ENCODE data around the gene HIF1A. TPM values are rescaled to one million over a fixed set of nuclear protein-coding genes. Genes with fewer than 3 reads are reported as not detected.

The HIF1A gene
- total and polyA plus RNA-seq, 2 donors (not counting 3 experiments of a cell fraction or from before 2014, with no cell fraction given), result 58.3 to 179 TPM

DNA sequence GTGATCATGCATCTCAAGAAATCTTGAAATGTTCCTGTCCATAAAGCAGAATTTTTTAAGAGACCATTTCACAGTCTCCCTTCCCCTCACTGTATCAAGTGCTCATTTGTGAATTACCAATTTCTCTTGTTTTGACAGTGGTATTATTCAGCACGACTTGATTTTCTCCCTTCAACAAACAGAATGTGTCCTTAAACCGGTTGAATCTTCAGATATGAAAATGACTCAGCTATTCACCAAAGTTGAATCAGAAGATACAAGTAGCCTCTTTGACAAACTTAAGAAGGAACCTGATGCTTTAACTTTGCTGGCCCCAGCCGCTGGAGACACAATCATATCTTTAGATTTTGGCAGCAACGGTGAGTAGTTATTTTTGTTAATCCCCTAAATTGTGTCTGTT, 41.4 kb downstream of the HIF1A start:
- intact Hi-C loops (cut with micrococcal nuclease), result no loop called here
- no peak for TF ChIP-seq MYC (IDR thresholded peaks at IDR 0.05; ENCODE audit: low read depth, low read length)
- no peak for TF ChIP-seq GATA2 (IDR thresholded peaks at IDR 0.05; ENCODE audit: insufficient read depth, insufficient read length, low read depth, low read length)
- TF ChIP-seq JUN (IDR thresholded peaks at IDR 0.05; ENCODE audit: borderline replicate concordance, insufficient read depth, insufficient read length, low read depth), result no peak
- TF ChIP-seq, protein P1, sequence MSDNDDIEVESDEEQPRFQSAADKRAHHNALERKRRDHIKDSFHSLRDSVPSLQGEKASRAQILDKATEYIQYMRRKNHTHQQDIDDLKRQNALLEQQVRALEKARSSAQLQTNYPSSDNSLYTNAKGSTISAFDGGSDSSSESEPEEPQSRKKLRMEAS (IDR thresholded peaks at IDR 0.05; ENCODE audit: insufficient read depth, insufficient read length), result no peak
- no peak for TF ChIP-seq POLR2AphosphoS5 (IDR thresholded peaks at IDR 0.05; ENCODE audit: insufficient read depth, low read depth, low read length)
- TF ChIP-seq FOS (IDR thresholded peaks at IDR 0.05; ENCODE audit: borderline replicate concordance, insufficient read depth, low read length), result no peak
- no peak for TF ChIP-seq POLR2A (IDR thresholded peaks at IDR 0.05; ENCODE audit: low read depth, low read length)
- no peak for TF ChIP-seq EZH2 (IDR thresholded peaks at IDR 0.05; ENCODE audit: borderline replicate concordance, low read depth, low read length, severe bottlenecking)
- TF ChIP-seq CTCF (IDR thresholded peaks at IDR 0.05; ENCODE audit: extremely low read depth in 1 of 2, insufficient read depth in 1 of 2, low read depth in 1 of 2, low read length in 2 of 2), result no peak
- H3K4me1 ChIP-seq (ENCODE audit: control insufficient read depth, extremely low read depth, insufficient read depth, low read length), result no peaks in the 10 kb centered on the region
- ChIA-PET POLR2A (no interaction called here), CTCF (interaction anchor here (1.4 kb wide), 1 partner anchor 101 kb away, joined by 4 read pairs; no protein-coding TSS in a partner anchor)
- FAIRE-seq, result no peak
- dilution Hi-C loops (cut with MboI; ENCODE audit: extremely low pct_ligation_motif_present, low sequenced_read_pairs), result loop anchor here (25.0 kb wide), 1 partner anchor 274 kb away; no protein-coding TSS in a partner anchor
- no peaks in the 10 kb centered on the region for H3K9me3 ChIP-seq (replicated peaks; ENCODE audit: control insufficient read depth, insufficient read depth, low read length)
- H3K27ac ChIP-seq (ENCODE audit: insufficient read depth, low read depth, low read length), result no peak overlapping the region
- no TSS peak for BruUV-seq (replicated peaks)
- H3K9me1 ChIP-seq (replicated peaks; ENCODE audit: control insufficient read depth, extremely low read depth, insufficient read depth, low read length), result no peaks in the 10 kb centered on the region
- H3K9ac ChIP-seq (replicated peaks; ENCODE audit: extremely low read depth, insufficient read depth, low read length), result no peak overlapping the region
- H2AFZ ChIP-seq (ENCODE audit: low read depth, low read length), result no peak overlapping the region
- H3K4me2 ChIP-seq (ENCODE audit: insufficient read depth, low read length), result no peak overlapping the region
- H3K79me2 ChIP-seq (ENCODE audit: control insufficient read depth, insufficient read depth, low read length), result peaks cover 79% of the 10 kb centered on the region
- no peaks in the 10 kb centered on the region for H3K27me3 ChIP-seq (ENCODE audit: control insufficient read depth in 2 of 2, insufficient read depth in 2 of 2, low read length in 2 of 2)
- DNase-seq (ENCODE audit: low read depth, low spot score), result no peak
- no peak overlapping the region for H3K4me3 ChIP-seq (replicated peaks in 1 of 3; ENCODE audit: insufficient read depth in 1 of 3, low read depth in 1 of 3, low read length in 3 of 3)
- peaks cover 3% of the 10 kb centered on the region for H4K20me1 ChIP-seq (replicated peaks; ENCODE audit: control insufficient read depth, extremely low read depth, insufficient read depth, low read length)
- H3K36me3 ChIP-seq (ENCODE audit: control insufficient read depth in 2 of 2, extremely low read depth in 1 of 2, insufficient read depth in 2 of 2, low read length in 2 of 2), result peaks cover 17 to 52% of the 10 kb centered on the region in 2 experiments
